K562 (cell line): ENCODE results near the gene C1orf116. TPM values are rescaled to one million over a fixed set of nuclear protein-coding genes. Genes with fewer than 3 reads are reported as not detected.

Experiments used
- ADNP ChIP-seq: fragments of 200-800 bp; sonication (Bioruptor generic); IDR thresholded peaks from 2 replicates; pipeline ENCODE4 v1.6.1; 2016; ENCODE audit warnings: missing genetic modification characterization, missing compliant biosample characterization
- DACH1 ChIP-seq: fragments of 450-650 bp; IDR thresholded peaks from 2 replicates; pipeline ENCODE4 v1.6.1; 2018; ENCODE audit not compliant: partially characterized antibody
- DPF2 ChIP-seq: fragments of 450-650 bp; IDR thresholded peaks from 2 replicates; pipeline ENCODE4 v1.6.1; 2016
- FOXA3 ChIP-seq, 2 experiments: fragments of 450-650 bp in 1 of 2; sonication (generic) in 1 of 2; formaldehyde crosslinking; IDR thresholded peaks in 1 of 2; conservative IDR thresholded peaks in 1 of 2; 2 replicates each; pipeline versions ENCODE4 v1.4.0 to v1.8.0; 2020 to 2022; ENCODE audit warnings: mild to moderate bottlenecking in 2 of 2, missing genetic modification reagents in 1 of 2
- GATAD2A ChIP-seq: fragments of 450-650 bp; IDR thresholded peaks from 2 replicates; pipeline ENCODE4 v1.6.1; 2017
- HDAC2 ChIP-seq: fragments of 450-650 bp; IDR thresholded peaks from 2 replicates; pipeline ENCODE4 v1.6.1; 2016; ENCODE audit warnings: mild to moderate bottlenecking
- JUND ChIP-seq, 2 experiments: IDR thresholded peaks; 2 replicates in 1 of 2; 3 replicates in 1 of 2; pipeline ENCODE4 v1.6.1; 2011; ENCODE audit warnings: borderline replicate concordance in 2 of 2, low read depth in 2 of 2, low read length in 2 of 2, improper control_type of control experiment in 1 of 2, missing biosample characterization in 1 of 2, missing genetic modification characterization in 1 of 2, missing genetic modification reagents in 1 of 2
- MAZ ChIP-seq, 2 experiments: fragments of 450-650 bp in 1 of 2; sonication (generic) in 1 of 2; formaldehyde crosslinking; IDR thresholded peaks in 1 of 2; conservative IDR thresholded peaks in 1 of 2; 2 replicates each; pipeline versions ENCODE4 v1.4.0 to v1.5.0; 2020; ENCODE audit warnings: mild to moderate bottlenecking in 1 of 2, missing genetic modification reagents in 1 of 2
- MED1 ChIP-seq: sonication (generic); formaldehyde crosslinking; IDR thresholded peaks from 2 replicates; pipeline ENCODE4 v1.8.1; 2023; ENCODE audit warnings: missing genetic modification reagents, borderline replicate concordance
- MTA1 ChIP-seq: fragments of 450-650 bp; IDR thresholded peaks from 2 replicates; pipeline ENCODE4 v1.6.1; 2017; ENCODE audit warnings: borderline replicate concordance
- MTA3 ChIP-seq: fragments of 450-650 bp; formaldehyde crosslinking; IDR thresholded peaks from 2 replicates; pipeline ENCODE4 v1.6.1; 2017; ENCODE audit warnings: mild to moderate bottlenecking, borderline replicate concordance
- NBN ChIP-seq: fragments of 450-650 bp; IDR thresholded peaks from 2 replicates; pipeline ENCODE4 v1.6.1; 2016; ENCODE audit warnings: low read depth, mild to moderate bottlenecking
- NUFIP1 ChIP-seq: fragments of 450-650 bp; IDR thresholded peaks from 2 replicates; pipeline ENCODE4 v1.6.1; 2018; ENCODE audit not compliant: partially characterized antibody
- PHF21A ChIP-seq: fragments of 450-650 bp; IDR thresholded peaks from 2 replicates; pipeline ENCODE4 v1.6.1; 2017; ENCODE audit warnings: low read depth, borderline replicate concordance
- RCOR1 ChIP-seq, 2 experiments: IDR thresholded peaks; 2 replicates each; pipeline ENCODE4 v1.6.1; 2012; ENCODE audit warnings: low read depth in 2 of 2, low read length in 2 of 2, borderline replicate concordance in 1 of 2, improper control_type of control experiment in 1 of 2
- SMARCE1 ChIP-seq: fragments of 450-650 bp; IDR thresholded peaks from 2 replicates; pipeline ENCODE4 v1.7.1; 2016; ENCODE audit warnings: mild to moderate bottlenecking
- SOX6 ChIP-seq: fragments of 450-650 bp; IDR thresholded peaks from 2 replicates; pipeline ENCODE4 v1.6.1; 2014; ENCODE audit warnings: mild to moderate bottlenecking
- ZNF282 ChIP-seq: sonication (generic); formaldehyde crosslinking; IDR thresholded peaks from 2 replicates; pipeline ENCODE4 v1.8.1; 2023; ENCODE audit warnings: missing genetic modification reagents
- ZNF436 ChIP-seq: fragments of 250-450, 450-650 bp; sonication (Bioruptor Pico); formaldehyde crosslinking; IDR thresholded peaks from 2 replicates; pipeline ENCODE4 v1.7.0; 2020; ENCODE audit warnings: mild to moderate bottlenecking
- polyA plus RNA-seq, 8 experiments: library from polyadenylated mRNA; depleted of rRNA in 4 of 8; stranded (reverse) in 5 of 8; unstranded in 3 of 8; fragments of >200 nt; fragmentation: Nextera tagmentation in 2 of 8; fragmentation: Illumina TruSeq in 1 of 8; extraction: Ambion mirVana in 2 of 8; extraction: Trizol in 1 of 8; gene quantifications; 2 replicates each; pipeline versions ENCODE4 v1.2.1 to v1.2.3, GENCODE V29; 2011 to 2014; ENCODE audit warnings: inconsistent platforms in 1 of 8, missing spikeins in 1 of 8
- total RNA-seq, 7 experiments: library from RNA; depleted of rRNA in 6 of 7; stranded (reverse); fragments of >200 nt in 6 of 7; fragmentation: Illumina TruSeq in 2 of 7; extraction: Trizol in 2 of 7; gene quantifications; 2 replicates each; pipeline versions ENCODE4 v1.2.1 to v1.2.3, GENCODE V29; 2011 to 2021; ENCODE audit warnings: low replicate concordance in 1 of 7
- TF ChIP-seq, protein P1 (sequence below): sonication (generic); formaldehyde crosslinking; IDR thresholded peaks from 2 replicates; pipeline ENCODE4 v1.8.1; 2023; ENCODE audit warnings: missing genetic modification reagents, mild to moderate bottlenecking, borderline replicate concordance
- TF ChIP-seq, protein P2 (sequence below), 2 experiments: fragments of 450-650 bp in 1 of 2; sonication (generic) in 1 of 2; formaldehyde crosslinking in 1 of 2; IDR thresholded peaks in 1 of 2; conservative IDR thresholded peaks in 1 of 2; 2 replicates each; pipeline versions ENCODE4 v1.6.1 to v1.8.1; 2016 to 2023; ENCODE audit warnings: mild to moderate bottlenecking in 2 of 2, moderate library complexity in 2 of 2, inconsistent platforms in 1 of 2, missing genetic modification reagents in 1 of 2
- TF ChIP-seq, protein P3 (sequence below): sonication (generic); formaldehyde crosslinking; IDR thresholded peaks from 2 replicates; pipeline ENCODE4 v1.8.0; 2022; ENCODE audit warnings: missing genetic modification reagents, mild to moderate bottlenecking, moderate library complexity, borderline replicate concordance

The C1orf116 gene
- total and polyA plus RNA-seq, 9 of the 15 experiments (the other 6 are each of a cell fraction or from before 2014, with no cell fraction given), result 0.62 to 3.0 (median 0.95) TPM

DNA sequence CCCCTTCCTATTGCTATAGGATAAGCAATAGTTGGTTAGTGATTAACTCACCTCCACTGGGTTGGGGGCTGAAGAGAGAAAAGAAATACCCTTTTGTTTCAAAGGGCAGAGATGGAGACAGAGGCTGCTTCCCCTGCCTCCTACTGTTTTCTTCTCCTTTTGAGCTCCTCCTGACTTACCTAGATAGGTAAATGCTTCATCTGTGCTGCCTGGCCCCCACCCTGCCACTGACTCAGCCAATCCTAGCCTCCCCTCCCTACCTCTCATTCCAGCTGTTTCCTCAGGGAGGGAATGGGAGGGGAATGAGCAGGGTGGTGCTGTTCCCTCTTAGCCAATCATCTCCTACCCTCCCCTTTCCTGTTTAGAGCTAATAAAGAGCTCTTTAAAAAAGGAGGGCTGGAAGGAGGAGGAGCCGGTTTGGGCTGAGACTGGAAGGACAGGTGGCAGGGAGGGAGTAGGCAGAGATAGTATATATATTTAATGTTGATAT is at the start of gene C1orf116 (continued):
- TF ChIP-seq, protein P1, sequence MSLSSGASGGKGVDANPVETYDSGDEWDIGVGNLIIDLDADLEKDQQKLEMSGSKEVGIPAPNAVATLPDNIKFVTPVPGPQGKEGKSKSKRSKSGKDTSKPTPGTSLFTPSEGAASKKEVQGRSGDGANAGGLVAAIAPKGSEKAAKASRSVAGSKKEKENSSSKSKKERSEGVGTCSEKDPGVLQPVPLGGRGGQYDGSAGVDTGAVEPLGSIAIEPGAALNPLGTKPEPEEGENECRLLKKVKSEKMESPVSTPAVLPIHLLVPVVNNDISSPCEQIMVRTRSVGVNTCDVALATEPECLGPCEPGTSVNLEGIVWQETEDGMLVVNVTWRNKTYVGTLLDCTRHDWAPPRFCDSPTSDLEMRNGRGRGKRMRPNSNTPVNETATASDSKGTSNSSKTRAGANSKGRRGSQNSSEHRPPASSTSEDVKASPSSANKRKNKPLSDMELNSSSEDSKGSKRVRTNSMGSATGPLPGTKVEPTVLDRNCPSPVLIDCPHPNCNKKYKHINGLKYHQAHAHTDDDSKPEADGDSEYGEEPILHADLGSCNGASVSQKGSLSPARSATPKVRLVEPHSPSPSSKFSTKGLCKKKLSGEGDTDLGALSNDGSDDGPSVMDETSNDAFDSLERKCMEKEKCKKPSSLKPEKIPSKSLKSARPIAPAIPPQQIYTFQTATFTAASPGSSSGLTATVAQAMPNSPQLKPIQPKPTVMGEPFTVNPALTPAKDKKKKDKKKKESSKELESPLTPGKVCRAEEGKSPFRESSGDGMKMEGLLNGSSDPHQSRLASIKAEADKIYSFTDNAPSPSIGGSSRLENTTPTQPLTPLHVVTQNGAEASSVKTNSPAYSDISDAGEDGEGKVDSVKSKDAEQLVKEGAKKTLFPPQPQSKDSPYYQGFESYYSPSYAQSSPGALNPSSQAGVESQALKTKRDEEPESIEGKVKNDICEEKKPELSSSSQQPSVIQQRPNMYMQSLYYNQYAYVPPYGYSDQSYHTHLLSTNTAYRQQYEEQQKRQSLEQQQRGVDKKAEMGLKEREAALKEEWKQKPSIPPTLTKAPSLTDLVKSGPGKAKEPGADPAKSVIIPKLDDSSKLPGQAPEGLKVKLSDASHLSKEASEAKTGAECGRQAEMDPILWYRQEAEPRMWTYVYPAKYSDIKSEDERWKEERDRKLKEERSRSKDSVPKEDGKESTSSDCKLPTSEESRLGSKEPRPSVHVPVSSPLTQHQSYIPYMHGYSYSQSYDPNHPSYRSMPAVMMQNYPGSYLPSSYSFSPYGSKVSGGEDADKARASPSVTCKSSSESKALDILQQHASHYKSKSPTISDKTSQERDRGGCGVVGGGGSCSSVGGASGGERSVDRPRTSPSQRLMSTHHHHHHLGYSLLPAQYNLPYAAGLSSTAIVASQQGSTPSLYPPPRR (CRISPR knock-in tag), result 0 out of 2 replicates have a peak, but pooled peaks have one; percentile 23
- TF ChIP-seq DACH1, result peak; percentile 94
- peak in 1 of 2 experiments; percentile 75; a peak in 2 of 4 replicates for TF ChIP-seq RCOR1 (IDR thresholded peaks at IDR 0.05; ENCODE audit: borderline replicate concordance in 1 of 2, low read depth in 2 of 2, low read length in 2 of 2)
- 0 out of 2 replicates have a peak, but pooled peaks have one; percentile 29 for TF ChIP-seq MTA3
- TF ChIP-seq FOXA3 (CRISPR knock-in tag; conservative IDR thresholded peaks at IDR 0.05 in 1 of 2, IDR thresholded peaks at IDR 0.05 in 1 of 2), result no peak
- TF ChIP-seq, protein P2, sequence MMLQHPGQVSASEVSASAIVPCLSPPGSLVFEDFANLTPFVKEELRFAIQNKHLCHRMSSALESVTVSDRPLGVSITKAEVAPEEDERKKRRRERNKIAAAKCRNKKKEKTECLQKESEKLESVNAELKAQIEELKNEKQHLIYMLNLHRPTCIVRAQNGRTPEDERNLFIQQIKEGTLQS (IDR thresholded peaks at IDR 0.05), result peak; percentile 30; the same call in 1 of the 2 replicates
- TF ChIP-seq, protein P2 (CRISPR knock-in tag; conservative IDR thresholded peaks at IDR 0.05), result no peak
- TF ChIP-seq, protein P3, sequence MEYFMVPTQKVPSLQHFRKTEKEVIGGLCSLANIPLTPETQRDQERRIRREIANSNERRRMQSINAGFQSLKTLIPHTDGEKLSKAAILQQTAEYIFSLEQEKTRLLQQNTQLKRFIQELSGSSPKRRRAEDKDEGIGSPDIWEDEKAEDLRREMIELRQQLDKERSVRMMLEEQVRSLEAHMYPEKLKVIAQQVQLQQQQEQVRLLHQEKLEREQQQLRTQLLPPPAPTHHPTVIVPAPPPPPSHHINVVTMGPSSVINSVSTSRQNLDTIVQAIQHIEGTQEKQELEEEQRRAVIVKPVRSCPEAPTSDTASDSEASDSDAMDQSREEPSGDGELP (CRISPR knock-in tag), result peak; percentile 97
- 0 out of 2 replicates have a peak, but pooled peaks have one; percentile 46 for TF ChIP-seq PHF21A
- peak; percentile 55; the same call in 1 of the 2 replicates for TF ChIP-seq NBN
- TF ChIP-seq MED1 (CRISPR knock-in tag), result no peak
- peak; percentile 38; the same call in 1 of the 2 replicates for TF ChIP-seq SOX6
- peak; percentile 49; the same call in 1 of the 2 replicates for TF ChIP-seq HDAC2
- TF ChIP-seq ZNF282 (CRISPR knock-in tag), result no peak
- TF ChIP-seq DPF2, result peak; percentile 65
- no peak for TF ChIP-seq MTA1
- TF ChIP-seq SMARCE1, result 0 out of 2 replicates have a peak, but pooled peaks have one; percentile 10
- TF ChIP-seq JUND (IDR thresholded peaks at IDR 0.05; ENCODE audit: borderline replicate concordance, low read depth, low read length), result peak; percentile 76
- peak; percentile 47; the same call in 1 of the 3 replicates for TF ChIP-seq JUND (tag; IDR thresholded peaks at IDR 0.05; ENCODE audit: borderline replicate concordance, low read depth, low read length)
- TF ChIP-seq ZNF436 (CRISPR knock-in tag), result no peak
- TF ChIP-seq NUFIP1, result no peak
- TF ChIP-seq GATAD2A, result no peak
- peak; percentile 58 to 86 for TF ChIP-seq MAZ (CRISPR knock-in tag; conservative IDR thresholded peaks at IDR 0.05 in 1 of 2, IDR thresholded peaks at IDR 0.05 in 1 of 2)
- no peak for TF ChIP-seq ADNP (tag)
